Activated CD8-positive, alpha-beta T cell treated with anti-CD3 and anti-CD28 coated beads for 36 hours (primary cell): ENCODE measurements around the gene ZC3H6. TPM values are rescaled to one million over a fixed set of nuclear protein-coding genes. Genes with fewer than 3 reads are reported as not detected.
A peak's percentile ranks its signal among the peaks of the same experiment; 100 is the strongest.

Experiments
- ATAC-seq: fragments of 200-7000 bp; cut with Tn5 transposase; one replicate; pipeline ENCODE4 v1.10.0; 2021; ENCODE audit warnings: mild to moderate bottlenecking, moderate library complexity
- CTCF ChIA-PET: fragments of 350-600 bp; sonication (Branson Sonifier 250); formaldehyde crosslinking; loops from one replicate; lab custom pipeline; 2021; ENCODE audit warnings: antibody characterized with exemption; lab: Charles Lee
- POLR2A ChIA-PET: fragments of 350-600 bp; sonication (Branson Sonifier 250); formaldehyde crosslinking; loops from one replicate; lab custom pipeline; 2021; ENCODE audit warnings: antibody characterized with exemption; lab: Charles Lee
- DNase-seq: peaks from one replicate; pipeline ENCODE4 v3.0.0-alpha.2; 2020
- H3K27ac Mint-ChIP-seq: one replicate; pipeline ENCODE4 v1.8.0; 2021; ENCODE audit warnings: mild to moderate bottlenecking, mixed read lengths
- H3K27me3 Mint-ChIP-seq: one replicate; pipeline ENCODE4 v1.8.0; 2021; ENCODE audit warnings: mixed read lengths
- H3K36me3 Mint-ChIP-seq: one replicate; pipeline ENCODE4 v1.8.0; 2021; ENCODE audit warnings: low read depth, mixed read lengths
- H3K4me1 Mint-ChIP-seq: one replicate; pipeline ENCODE4 v1.8.0; 2021; ENCODE audit warnings: low read depth, mixed read lengths
- H3K4me3 Mint-ChIP-seq: one replicate; pipeline ENCODE4 v1.8.0; 2021; ENCODE audit warnings: mild to moderate bottlenecking, moderate library complexity, mixed read lengths
- H3K9me3 Mint-ChIP-seq: one replicate; pipeline ENCODE4 v1.8.0; 2021; ENCODE audit warnings: mixed read lengths
- CTCF ChIP-seq: fragments of 200-600 bp; IDR thresholded peaks from one replicate; pipeline ENCODE4 v1.8.0; 2022; ENCODE audit warnings: antibody characterized with exemption, mild to moderate bottlenecking
- intact Hi-C: fragments of 100-400 bp; cut with micrococcal nuclease; formaldehyde crosslinking; loops from one replicate; pipeline ENCODE4 v1.10.0; 2022
- total RNA-seq, 2 experiments: library from RNA; stranded (reverse); gene quantifications; one replicate each; pipeline ENCODE4 v1.2.3, GENCODE V29; 2021

Gene ZC3H6
- total RNA-seq, 2 experiments from 2014 or later, result 16.9 to 17.6 TPM

DNA sequence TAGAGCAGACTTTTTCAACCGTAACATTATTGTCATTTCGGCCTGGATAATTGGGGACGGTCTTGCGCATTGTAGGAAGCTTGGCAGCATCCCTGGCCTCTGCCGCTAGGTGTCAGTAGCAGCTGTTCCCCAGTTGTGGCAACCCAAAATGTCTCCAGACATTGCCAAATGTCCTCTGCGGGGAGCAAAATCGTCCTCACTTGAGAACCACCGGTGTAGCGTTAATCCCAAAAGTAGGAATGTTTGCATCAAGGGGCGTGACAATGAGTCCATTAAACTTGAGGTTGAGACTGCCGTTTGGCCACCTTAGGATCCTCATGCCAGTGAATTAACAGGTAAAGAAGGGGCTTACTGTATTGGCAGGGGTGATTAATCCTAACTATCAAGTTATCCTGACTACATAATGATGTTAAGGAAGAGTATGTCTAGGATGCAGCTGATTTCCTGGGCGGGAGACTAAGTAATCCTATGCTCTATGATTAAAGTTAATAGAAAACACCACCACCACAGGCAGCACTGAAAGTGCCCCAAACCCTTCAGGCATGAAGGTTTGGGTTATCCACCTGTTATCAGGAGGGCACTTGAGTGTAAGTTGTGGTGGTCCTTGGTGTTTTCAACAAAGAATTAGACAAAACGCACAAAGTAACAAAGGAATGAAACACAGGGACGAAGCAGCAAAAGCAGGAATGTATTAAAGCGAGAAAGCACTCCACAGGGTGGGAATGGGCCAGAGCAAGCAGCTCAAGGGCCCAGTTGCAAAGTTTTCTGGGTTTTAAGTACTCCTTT, 15.7 kb upstream of the ZC3H6 start:
- peak; percentile 92 for TF ChIP-seq CTCF
- H3K27ac Mint-ChIP-seq, result peak overlapping the region; percentile 58
- peaks cover 21% of the 10 kb centered on the region for H3K4me1 Mint-ChIP-seq
- no peaks in the 10 kb centered on the region for H3K36me3 Mint-ChIP-seq
- intact Hi-C loops, result loop anchor here (5.0 to 10.0 kb wide), 3 partner anchors 135 to 205 kb away; partner anchors contain the start of genes RGPD8 and TMEM87B
- ChIA-PET CTCF (interaction anchor here (0.6 to 3.1 kb wide), 27 partner anchors 9 to 367 kb away, joined by 3 to 28 read pairs (median 4); no protein-coding TSS in a partner anchor), POLR2A (interaction anchor here (1.0 to 1.3 kb wide), 4 partner anchors 9 to 78 kb away, joined by 3 to 7 read pairs (median 3); partner anchors contain the start of gene ZC3H6)
- peaks cover 6% of the 10 kb centered on the region for H3K9me3 Mint-ChIP-seq
- peaks cover 1% of the 10 kb centered on the region for H3K27me3 Mint-ChIP-seq
- ATAC-seq, result peak; percentile 48
- peak; percentile 92 for DNase-seq
- peak overlapping the region; percentile 55 for H3K4me3 Mint-ChIP-seq

- H3K36me3 Mint-ChIP-seq, result no peaks in the 10 kb centered on the region
- POLR2A ChIA-PET, result interaction anchor here (1.0 to 1.2 kb wide), 2 partner anchors 9 to 17 kb away, joined by 3 read pairs; no protein-coding TSS in a partner anchor
- no peak overlapping the region for H3K4me3 Mint-ChIP-seq
- H3K4me1 Mint-ChIP-seq, result peaks cover 21% of the 10 kb centered on the region
- H3K27me3 Mint-ChIP-seq, result peaks cover 1% of the 10 kb centered on the region
- H3K9me3 Mint-ChIP-seq, result peaks cover 6% of the 10 kb centered on the region
- ATAC-seq (no peak), DNase-seq (no peak)
- no peak overlapping the region for H3K27ac Mint-ChIP-seq
- CTCF ChIA-PET, result interaction anchor here (0.8 to 3.1 kb wide), 21 partner anchors 9 to 221 kb away, joined by 3 to 28 read pairs (median 5); partner anchors contain the start of gene RGPD8
- intact Hi-C loops, result no loop called here
- no peak for TF ChIP-seq CTCF
These were observed 15.1 kb upstream of the ZC3H6 start for GRCh38 chr2:112260295-112260625.

DNA sequence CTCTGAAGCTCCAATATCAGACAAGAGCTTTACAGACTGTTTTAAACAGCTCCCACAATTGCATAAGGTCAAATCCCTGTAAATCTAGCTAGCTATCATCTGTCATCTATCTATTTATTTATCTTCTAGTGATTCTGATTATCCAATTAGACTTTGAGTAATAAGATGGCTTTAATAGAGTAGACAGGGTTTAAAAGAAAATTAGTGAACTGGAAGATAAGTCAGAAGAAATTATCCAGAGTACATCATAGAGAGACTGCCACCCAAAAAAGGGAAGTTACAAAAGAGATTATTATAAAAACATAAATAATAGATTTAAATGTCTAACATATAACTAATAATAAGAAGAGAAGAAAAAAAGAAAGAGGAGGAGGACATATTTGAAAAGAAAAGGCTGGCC, 12.5 kb upstream of the ZC3H6 start:
- intact Hi-C loops, result no loop called here
- ChIA-PET POLR2A (no interaction called here), CTCF (interaction anchor here (0.8 to 1.4 kb wide), 3 partner anchors 9 to 141 kb away, joined by 3 to 4 read pairs (median 3); no protein-coding TSS in a partner anchor)
- no peak for ATAC-seq
- no peak overlapping the region for H3K27ac Mint-ChIP-seq
- no peak overlapping the region for H3K4me3 Mint-ChIP-seq
- peaks cover 10% of the 10 kb centered on the region for H3K4me1 Mint-ChIP-seq
- H3K36me3 Mint-ChIP-seq, result no peaks in the 10 kb centered on the region
- peaks cover 6% of the 10 kb centered on the region for H3K9me3 Mint-ChIP-seq
- no peak for DNase-seq
- no peak for TF ChIP-seq CTCF
- peaks cover 1% of the 10 kb centered on the region for H3K27me3 Mint-ChIP-seq

DNA sequence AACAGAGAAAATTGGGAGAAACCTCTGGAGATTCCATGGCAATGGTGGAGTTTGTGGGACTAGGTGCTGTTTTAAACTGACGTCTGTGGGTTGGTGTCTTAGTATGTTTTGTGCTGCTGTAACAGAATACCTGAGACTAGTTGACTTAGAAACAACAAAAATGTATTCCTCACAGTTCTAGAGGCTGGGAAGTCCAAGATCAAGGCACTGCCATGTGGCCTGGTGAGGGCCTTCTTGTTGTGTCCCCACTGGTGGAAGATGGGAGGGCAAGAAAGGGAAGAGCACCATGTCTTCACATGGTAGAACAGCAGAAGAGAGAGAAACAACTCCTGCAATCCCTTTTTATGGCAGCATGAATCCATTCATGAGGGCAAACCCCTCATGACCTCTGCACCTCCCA, 6.8 kb upstream of the ZC3H6 start:
- ChIA-PET POLR2A (interaction anchor here (0.8 kb wide), 1 partner anchor 9 kb away, joined by 3 read pairs; no protein-coding TSS in a partner anchor), CTCF (interaction anchor here (1.4 to 1.7 kb wide), 2 partner anchors 8 to 9 kb away, joined by 3 to 8 read pairs; no protein-coding TSS in a partner anchor)
- intact Hi-C loops, result no loop called here
- Mint-ChIP-seq H3K9me3 (peaks cover 4% of the 10 kb centered on the region), H3K36me3 (no peaks in the 10 kb centered on the region), H3K27me3 (no peaks in the 10 kb centered on the region), H3K27ac (no peak overlapping the region), H3K4me3 (no peak overlapping the region), H3K4me1 (peaks cover 4% of the 10 kb centered on the region)
- no peak for ATAC-seq
- DNase-seq, result no peak
- TF ChIP-seq CTCF, result no peak

DNA sequence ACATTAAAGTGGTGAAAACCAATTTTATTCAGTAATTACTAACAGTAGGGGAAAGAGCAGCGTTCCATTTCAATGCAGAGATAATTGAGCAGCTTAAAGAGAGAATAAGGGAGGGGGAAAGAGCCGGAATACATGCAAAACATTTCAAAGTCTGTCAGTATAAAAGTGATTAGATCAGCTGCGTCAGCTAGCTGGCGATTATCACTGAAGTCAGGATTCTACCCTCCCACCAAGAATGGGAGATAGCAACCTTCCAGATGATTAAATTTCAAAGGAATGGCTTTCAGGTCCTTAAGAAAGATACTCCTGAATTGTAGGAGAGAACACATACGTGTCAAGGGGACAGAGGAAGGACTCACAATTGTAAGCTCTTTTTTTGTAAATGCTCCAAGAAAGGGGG, 2.7 kb upstream of the ZC3H6 start:
- CTCF ChIA-PET, result interaction anchor here (1.5 to 1.9 kb wide), 2 partner anchors 10 to 13 kb away, joined by 4 to 11 read pairs; no protein-coding TSS in a partner anchor
- DNase-seq (no peak), ATAC-seq (no peak)
- TF ChIP-seq CTCF, result no peak
- Mint-ChIP-seq H3K9me3 (peaks cover 4% of the 10 kb centered on the region), H3K27ac (no peak overlapping the region), H3K27me3 (no peaks in the 10 kb centered on the region), H3K4me1 (peaks cover 9% of the 10 kb centered on the region), H3K36me3 (peaks cover 2% of the 10 kb centered on the region), H3K4me3 (no peak overlapping the region)
- intact Hi-C loops, result no loop called here
- POLR2A ChIA-PET, result interaction anchor here (2.3 kb wide), 1 partner anchor 18 kb away, joined by 14 read pairs; the partner anchor contains the start of gene ZC3H8
